ENCODE measurements around the gene OTOS.

The OTOS gene

GRCh38 chr2:240135706-240136012 is 4.8 kb downstream of the OTOS start:
- DNase-seq = no peak

GRCh38 chr2:240134956-240135520 is 5.4 kb downstream of the OTOS start:
- DNase-seq = no peak

GRCh38 chr2:240134466-240134865 is 6.0 kb downstream of the OTOS start:
- DNase-seq = no peak

- DNase-seq = no peak
Observed at GRCh38 chr2:240133401-240133800, 7.1 kb downstream of the OTOS start.

GRCh38 chr2:240132651-240132980 is 7.8 kb downstream of the OTOS start:
- DNase-seq = no peak

GRCh38 chr2:240131941-240132650 is 8.4 kb downstream of the OTOS start:
- no peak for DNase-seq

GRCh38 chr2:240131296-240131695 is 9.2 kb downstream of the OTOS start:
- no peak for DNase-seq

- no peak for DNase-seq
Observed at GRCh38 chr2:240130393-240131195, 9.9 kb downstream of the OTOS start.

- no peak for DNase-seq
Observed at GRCh38 chr2:240129731-240130392, 10.6 kb downstream of the OTOS start.

- DNase-seq = no peak
Observed at GRCh38 chr2:240129311-240129710, 11.1 kb downstream of the OTOS start.

GRCh38 chr2:240128608-240129145 is 11.8 kb downstream of the OTOS start:
- DNase-seq = no peak

- no peak for DNase-seq
Observed at GRCh38 chr2:240127911-240128607, 12.4 kb downstream of the OTOS start.

- DNase-seq = no peak
Observed at GRCh38 chr2:240127191-240127750, 13.2 kb downstream of the OTOS start.

GRCh38 chr2:240126731-240127130 is 13.7 kb downstream of the OTOS start:
- no peak for DNase-seq

- DNase-seq = no peak
Observed at GRCh38 chr2:240125742-240126141, 14.7 kb downstream of the OTOS start.

GRCh38 chr2:240124651-240125030 is 15.8 kb downstream of the OTOS start:
- no peak for DNase-seq

GRCh38 chr2:240123821-240124650 is 16.4 kb downstream of the OTOS start:
- no peak for DNase-seq

GRCh38 chr2:240121675-240122074 is 18.8 kb downstream of the OTOS start:
- no peak for DNase-seq

- no peak for DNase-seq
Observed at GRCh38 chr2:240121190-240121589, 19.3 kb downstream of the OTOS start.

- DNase-seq = no peak
Observed at GRCh38 chr2:240114233-240114632, 26.2 kb downstream of the OTOS start.

- DNase-seq = no peak
Observed at GRCh38 chr2:240112914-240113690, 27.4 kb downstream of the OTOS start.

Measured in amniotic stem cell (primary cell).